ENCODE measurements around the gene FOSB.
"Not testable (repeated sequence)": the region's sequence is repeated elsewhere in the genome, so short reads cannot be mapped to it uniquely, and the experiment has no call there.

Gene FOSB

GRCh38 chr19:45506989-45507871 lies 39.4 kb downstream of the FOSB start, which contains the start of gene VASP:
Gene VASP, plus strand, starts transcription at chr19:45507479. Its CDS starts 293 bp downstream, at chr19:45507772.
- DNase-seq, result peak; percentile 78

- DNase-seq, result no peak
Observed at GRCh38 chr19:45507872-45508416, 40.1 kb downstream of the FOSB start.

- DNase-seq, result no peak
Observed at GRCh38 chr19:45508417-45508860, 40.6 kb downstream of the FOSB start.

GRCh38 chr19:45508861-45509691 lies 41.3 kb downstream of the FOSB start:
- no peak for DNase-seq

- no peak for DNase-seq
Observed at GRCh38 chr19:45509692-45510015, 41.9 kb downstream of the FOSB start.

GRCh38 chr19:45510352-45510751 lies 42.6 kb downstream of the FOSB start:
- not testable (repeated sequence) for DNase-seq

- no peak for DNase-seq
Observed at GRCh38 chr19:45511074-45511473, 43.3 kb downstream of the FOSB start.

- no peak for DNase-seq
Observed at GRCh38 chr19:45512881-45513483, 45.2 kb downstream of the FOSB start.

- no peak for DNase-seq
Observed at GRCh38 chr19:45514376-45515051, 46.7 kb downstream of the FOSB start.

GRCh38 chr19:45515081-45515624 lies 47.4 kb downstream of the FOSB start:
- DNase-seq, result no peak

- no peak for DNase-seq
Observed at GRCh38 chr19:45515807-45516401, 48.1 kb downstream of the FOSB start.

GRCh38 chr19:45517238-45517637 lies 49.4 kb downstream of the FOSB start:
- no peak for DNase-seq

- DNase-seq, result no peak
Observed at GRCh38 chr19:45517641-45518468, 50.1 kb downstream of the FOSB start.

GRCh38 chr19:45518469-45518826 lies 50.7 kb downstream of the FOSB start:
- no peak for DNase-seq

- DNase-seq, result no peak
Observed at GRCh38 chr19:45522010-45522941, 54.5 kb downstream of the FOSB start.

- DNase-seq, result peak; percentile 46
Observed at GRCh38 chr19:45523642-45524256, 56.0 kb downstream of the FOSB start.

- DNase-seq, result no peak
Observed at GRCh38 chr19:45524575-45525129, 56.9 kb downstream of the FOSB start.

All from NCI-H1048 (cell line).